Gastroesophageal sphincter (tissue), 3 donors: ENCODE results near the gene JARID2.

ENCODE experiments used
- POLR2A ChIP-seq, 2 donors: fragments of 450-650 bp; IDR thresholded peaks; one replicate each; pipeline ENCODE4 v1.6.1; 2017; ENCODE audit warnings: antibody characterized with exemption in 2 of 2, mild to moderate bottlenecking in 2 of 2, moderate library complexity in 1 of 2
- TF ChIP-seq, protein P1 (sequence below), 4 experiments: fragments of 200-600 bp in 2 of 4; fragments of 450-650 bp in 2 of 4; sonication (generic) in 1 of 4; IDR thresholded peaks; one replicate each; pipeline ENCODE4 v1.5.1; 2017 to 2019; ENCODE audit warnings: antibody characterized with exemption in 4 of 4, mild to moderate bottlenecking in 2 of 4, moderate library complexity in 2 of 4

DNA sequence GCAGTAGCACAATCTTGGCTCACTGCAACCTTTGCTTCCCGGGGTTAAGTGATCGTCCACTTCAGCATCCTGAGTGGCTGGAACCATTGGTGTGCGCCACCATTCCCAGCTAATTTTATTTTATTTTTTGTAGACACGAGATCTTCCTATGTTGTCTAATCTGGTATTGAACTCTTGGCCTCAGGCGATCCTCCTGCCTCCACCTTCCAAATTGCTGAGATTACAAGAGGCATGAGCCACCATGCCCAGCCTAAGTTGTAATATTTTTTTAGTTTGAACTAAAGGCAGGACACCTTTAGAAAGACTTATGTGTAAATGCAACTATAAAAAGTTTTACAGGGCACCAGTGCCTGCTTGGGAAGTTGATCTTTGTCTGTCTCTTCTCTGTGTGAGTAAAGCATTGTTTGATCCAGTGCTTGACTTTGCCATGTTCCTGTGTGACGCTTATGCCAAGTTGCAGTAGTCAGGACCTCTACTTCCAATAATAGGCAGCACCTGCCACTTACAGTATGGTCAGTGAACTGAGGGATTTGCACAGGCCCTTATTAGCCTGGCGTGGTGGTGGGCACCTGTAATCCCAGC is 46.9 kb downstream of the JARID2 start:
- TF ChIP-seq, protein P1, sequence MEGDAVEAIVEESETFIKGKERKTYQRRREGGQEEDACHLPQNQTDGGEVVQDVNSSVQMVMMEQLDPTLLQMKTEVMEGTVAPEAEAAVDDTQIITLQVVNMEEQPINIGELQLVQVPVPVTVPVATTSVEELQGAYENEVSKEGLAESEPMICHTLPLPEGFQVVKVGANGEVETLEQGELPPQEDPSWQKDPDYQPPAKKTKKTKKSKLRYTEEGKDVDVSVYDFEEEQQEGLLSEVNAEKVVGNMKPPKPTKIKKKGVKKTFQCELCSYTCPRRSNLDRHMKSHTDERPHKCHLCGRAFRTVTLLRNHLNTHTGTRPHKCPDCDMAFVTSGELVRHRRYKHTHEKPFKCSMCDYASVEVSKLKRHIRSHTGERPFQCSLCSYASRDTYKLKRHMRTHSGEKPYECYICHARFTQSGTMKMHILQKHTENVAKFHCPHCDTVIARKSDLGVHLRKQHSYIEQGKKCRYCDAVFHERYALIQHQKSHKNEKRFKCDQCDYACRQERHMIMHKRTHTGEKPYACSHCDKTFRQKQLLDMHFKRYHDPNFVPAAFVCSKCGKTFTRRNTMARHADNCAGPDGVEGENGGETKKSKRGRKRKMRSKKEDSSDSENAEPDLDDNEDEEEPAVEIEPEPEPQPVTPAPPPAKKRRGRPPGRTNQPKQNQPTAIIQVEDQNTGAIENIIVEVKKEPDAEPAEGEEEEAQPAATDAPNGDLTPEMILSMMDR (IDR thresholded peaks at IDR 0.05) = no peak
- TF ChIP-seq POLR2A (IDR thresholded peaks at IDR 0.05) = no peak
